Measurements from ENCODE around the gene GCNT4.

Gene GCNT4

GRCh38 chr5:75016896-75017295, 35.5 kb downstream of the GCNT4 start:
- H3K4me1 ChIP-seq (ENCODE audit: control insufficient read depth, insufficient read depth, low read length, poor library complexity, severe bottlenecking) = no peaks in the 10 kb centered on the region
- no peak overlapping the region for H3K4me3 ChIP-seq (ENCODE audit: extremely low read depth, insufficient read depth, low read length, poor library complexity, severe bottlenecking)
- no peak overlapping the region for H3K27ac ChIP-seq (ENCODE audit: low read depth, low read length, severe bottlenecking)
- no peaks in the 10 kb centered on the region for H3K36me3 ChIP-seq (ENCODE audit: control insufficient read depth, insufficient read depth, low read length)
- no peaks in the 10 kb centered on the region for H3K9me3 ChIP-seq (ENCODE audit: control insufficient read depth, low read length)
- WGBS, 2 experiments (ENCODE audit: insufficient coverage in 2 of 2) = 88 to 100% methylated on average over 1 to 3 of the region's 3 CpGs

- Histone ChIP-seq H3K9me3 (ENCODE audit: control insufficient read depth, low read length) (no peaks in the 10 kb centered on the region), H3K4me3 (ENCODE audit: extremely low read depth, insufficient read depth, low read length, poor library complexity, severe bottlenecking) (no peak overlapping the region), H3K27ac (ENCODE audit: low read depth, low read length, severe bottlenecking) (no peak overlapping the region), H3K36me3 (ENCODE audit: control insufficient read depth, insufficient read depth, low read length) (no peaks in the 10 kb centered on the region), H3K4me1 (ENCODE audit: control insufficient read depth, insufficient read depth, low read length, poor library complexity, severe bottlenecking) (no peaks in the 10 kb centered on the region)
- WGBS, 2 experiments (ENCODE audit: insufficient coverage in 2 of 2) = 83 to 100% methylated on average over 1 of the region's 1 CpG
These were observed 39.6 kb downstream of the GCNT4 start for GRCh38 chr5:75012748-75013147.

- Histone ChIP-seq H3K4me1 (ENCODE audit: control insufficient read depth, insufficient read depth, low read length, poor library complexity, severe bottlenecking) (peaks cover 4% of the 10 kb centered on the region), H3K9me3 (ENCODE audit: control insufficient read depth, low read length) (peaks cover 2% of the 10 kb centered on the region), H3K4me3 (ENCODE audit: extremely low read depth, insufficient read depth, low read length, poor library complexity, severe bottlenecking) (no peak overlapping the region), H3K27ac (ENCODE audit: low read depth, low read length, severe bottlenecking) (no peak overlapping the region), H3K36me3 (ENCODE audit: control insufficient read depth, insufficient read depth, low read length) (no peaks in the 10 kb centered on the region)
These were observed 41.5 kb downstream of the GCNT4 start for GRCh38 chr5:75010838-75011237.

- Histone ChIP-seq H3K4me1 (ENCODE audit: control insufficient read depth, insufficient read depth, low read length, poor library complexity, severe bottlenecking) (peaks cover 4% of the 10 kb centered on the region), H3K36me3 (ENCODE audit: control insufficient read depth, insufficient read depth, low read length) (no peaks in the 10 kb centered on the region), H3K27ac (ENCODE audit: low read depth, low read length, severe bottlenecking) (no peak overlapping the region), H3K4me3 (ENCODE audit: extremely low read depth, insufficient read depth, low read length, poor library complexity, severe bottlenecking) (no peak overlapping the region), H3K9me3 (ENCODE audit: control insufficient read depth, low read length) (peaks cover 10% of the 10 kb centered on the region)
- WGBS, 2 experiments (ENCODE audit: insufficient coverage in 2 of 2) = 66 to 74% methylated on average over 6 to 7 of the region's 7 CpGs
These were observed 42.6 kb downstream of the GCNT4 start for GRCh38 chr5:75009556-75010345.

GRCh38 chr5:75006865-75007822, 45.2 kb downstream of the GCNT4 start:
- H3K4me3 ChIP-seq (ENCODE audit: extremely low read depth, insufficient read depth, low read length, poor library complexity, severe bottlenecking) = no peak overlapping the region
- no peaks in the 10 kb centered on the region for H3K36me3 ChIP-seq (ENCODE audit: control insufficient read depth, insufficient read depth, low read length)
- no peak overlapping the region for H3K27ac ChIP-seq (ENCODE audit: low read depth, low read length, severe bottlenecking)
- WGBS, 2 experiments (ENCODE audit: insufficient coverage in 2 of 2) = 46 to 59% methylated on average over 4 to 7 of the region's 10 CpGs
- H3K4me1 ChIP-seq (ENCODE audit: control insufficient read depth, insufficient read depth, low read length, poor library complexity, severe bottlenecking) = peaks cover 4% of the 10 kb centered on the region
- H3K9me3 ChIP-seq (ENCODE audit: control insufficient read depth, low read length) = peaks cover 10% of the 10 kb centered on the region

GRCh38 chr5:75005561-75005960, 46.8 kb downstream of the GCNT4 start:
- Histone ChIP-seq H3K4me1 (ENCODE audit: control insufficient read depth, insufficient read depth, low read length, poor library complexity, severe bottlenecking) (peaks cover 4% of the 10 kb centered on the region), H3K36me3 (ENCODE audit: control insufficient read depth, insufficient read depth, low read length) (no peaks in the 10 kb centered on the region), H3K9me3 (ENCODE audit: control insufficient read depth, low read length) (peaks cover 10% of the 10 kb centered on the region), H3K27ac (ENCODE audit: low read depth, low read length, severe bottlenecking) (no peak overlapping the region), H3K4me3 (ENCODE audit: extremely low read depth, insufficient read depth, low read length, poor library complexity, severe bottlenecking) (no peak overlapping the region)
- WGBS, 2 experiments (ENCODE audit: insufficient coverage in 2 of 2) = no CpG with 5 or more reads among the region's 1 CpG

Data from mesodermal cell (in vitro differentiated cells).